HG02763 (cell line): ENCODE results near the gene SPNS2.

Experiments
- ATAC-seq: cut with Tn5 transposase; IDR thresholded peaks from one replicate; pipeline ENCODE4 v1.9.1; 2021; ENCODE audit warnings: mild to moderate bottlenecking, moderate library complexity; ENCODE audit not compliant: unreplicated experiment

The SPNS2 gene

GRCh38 chr17:4535667-4536258 lies 37.1 kb downstream of the SPNS2 start:
- no peak for ATAC-seq

DNA sequence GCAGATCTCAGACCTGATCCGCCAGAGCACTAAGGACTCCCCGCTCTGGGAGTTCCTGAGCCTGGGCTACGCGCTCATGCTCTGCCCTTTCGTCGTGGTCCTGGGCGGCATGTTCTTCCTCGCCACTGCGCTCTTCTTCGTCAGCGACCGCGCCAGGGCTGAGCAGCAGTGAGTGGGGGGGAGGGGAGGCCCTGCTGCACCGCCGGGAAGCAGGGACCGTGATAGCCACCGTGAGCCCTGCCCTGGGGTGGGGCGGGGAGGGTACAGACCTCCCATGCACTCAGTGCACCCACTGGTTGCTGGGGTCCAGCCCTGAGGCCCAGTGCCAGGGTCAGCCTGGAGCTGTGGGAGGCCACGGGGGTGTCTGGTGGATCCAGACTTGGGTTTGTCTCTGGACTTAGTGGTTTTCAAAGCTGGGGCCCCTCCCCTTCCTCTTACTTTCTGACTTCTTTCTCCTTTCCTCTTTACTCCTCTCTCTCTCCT lies 37.6 kb downstream of the SPNS2 start:
- ATAC-seq: no peak

- ATAC-seq: no peak
Measured at GRCh38 chr17:4536742-4537411, 38.2 kb downstream of the SPNS2 start.

GRCh38 chr17:4537451-4538235 lies 39.0 kb downstream of the SPNS2 start:
- no peak for ATAC-seq

DNA sequence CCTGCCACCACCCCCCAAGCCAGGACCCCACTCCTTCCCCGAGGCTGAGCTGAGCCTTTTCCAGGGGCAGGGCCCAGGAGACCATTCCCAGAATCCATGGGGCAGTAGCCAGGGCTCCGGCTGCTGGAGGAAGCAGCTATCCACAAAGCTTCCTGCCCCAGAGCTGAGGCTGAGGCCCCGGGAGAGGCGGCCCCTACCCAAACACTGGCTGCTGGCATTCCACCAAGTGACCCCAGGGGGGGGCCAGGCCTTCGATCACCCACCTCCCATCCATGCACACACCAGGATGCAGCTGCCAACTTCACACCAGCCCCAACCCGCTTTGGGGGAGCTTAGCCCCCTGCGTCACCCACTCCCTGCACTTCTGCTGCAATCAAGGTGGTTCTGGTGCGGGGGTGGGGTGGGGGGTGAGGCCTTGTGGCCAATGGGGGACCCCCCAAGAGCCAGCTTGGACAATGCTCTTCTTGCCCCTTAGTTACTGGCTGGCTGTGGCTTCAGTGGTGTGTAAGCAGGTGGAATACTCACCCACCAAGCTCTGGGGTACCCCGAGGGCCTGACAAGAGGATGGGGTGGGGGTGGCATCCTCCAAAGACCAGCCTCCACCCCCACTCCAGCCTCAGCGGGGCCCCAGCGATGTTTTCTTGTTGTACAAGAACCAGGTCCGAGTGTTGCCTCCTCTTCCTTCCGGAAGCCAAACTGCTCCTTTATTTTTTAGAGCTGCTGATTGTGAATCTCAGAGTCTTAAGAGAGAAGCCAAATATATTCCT lies 39.7 kb downstream of the SPNS2 start:
- no peak for ATAC-seq

DNA sequence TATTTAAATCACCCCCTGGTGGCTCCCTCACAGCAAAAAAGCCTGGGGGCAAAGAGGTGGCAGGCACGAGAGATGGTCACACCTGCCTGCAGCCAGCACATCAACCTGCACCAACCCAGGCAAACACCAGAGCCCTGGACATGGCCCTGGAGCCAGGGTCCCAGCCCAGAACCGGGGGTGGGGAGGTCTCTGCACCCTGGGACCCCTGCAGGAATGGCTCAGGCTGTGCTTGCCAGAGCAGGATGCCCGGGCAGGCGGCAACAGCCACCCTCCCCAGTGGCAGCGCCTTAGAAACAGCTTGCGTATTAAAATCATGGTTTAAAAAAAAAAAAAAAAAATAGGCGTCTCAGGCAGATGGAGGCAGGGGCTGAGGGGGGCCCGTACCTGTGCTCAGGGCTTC lies 40.3 kb downstream of the SPNS2 start:
- no peak for ATAC-seq

DNA sequence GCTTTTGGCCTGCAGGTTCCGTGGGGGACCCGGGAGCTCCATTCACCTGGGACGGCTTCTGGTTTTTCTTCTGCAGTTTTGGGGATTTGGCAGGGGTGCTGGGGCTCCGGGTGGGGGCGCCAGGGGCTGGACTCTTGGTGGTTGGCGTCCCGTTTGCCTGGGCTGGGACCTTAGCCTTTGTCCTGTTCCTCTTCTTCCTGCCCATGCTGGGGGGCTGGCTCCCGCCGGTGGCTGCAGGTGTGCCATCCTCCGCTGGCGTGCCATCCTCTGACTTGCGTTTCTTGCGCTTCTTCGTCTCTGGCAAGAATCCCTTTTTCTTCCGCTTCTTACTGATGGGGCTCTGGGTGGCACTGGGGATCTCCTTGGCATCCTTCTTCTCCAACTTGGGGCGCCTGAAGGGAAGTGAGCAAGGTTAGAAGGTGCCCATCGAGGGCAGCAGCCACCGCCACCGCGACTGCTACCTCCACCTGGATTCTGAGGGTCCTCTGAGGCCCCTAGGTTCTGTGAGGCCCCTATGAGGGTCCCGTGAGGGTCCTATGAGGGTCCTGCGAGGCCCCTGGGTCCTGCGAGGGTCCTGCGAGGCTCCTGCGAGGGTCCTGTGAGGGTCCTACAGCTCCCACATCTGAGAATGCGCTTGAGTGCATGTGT lies 41.0 kb downstream of the SPNS2 start:
- ATAC-seq: no peak

- no peak for ATAC-seq
Measured at GRCh38 chr17:4540224-4540651, 41.6 kb downstream of the SPNS2 start.

DNA sequence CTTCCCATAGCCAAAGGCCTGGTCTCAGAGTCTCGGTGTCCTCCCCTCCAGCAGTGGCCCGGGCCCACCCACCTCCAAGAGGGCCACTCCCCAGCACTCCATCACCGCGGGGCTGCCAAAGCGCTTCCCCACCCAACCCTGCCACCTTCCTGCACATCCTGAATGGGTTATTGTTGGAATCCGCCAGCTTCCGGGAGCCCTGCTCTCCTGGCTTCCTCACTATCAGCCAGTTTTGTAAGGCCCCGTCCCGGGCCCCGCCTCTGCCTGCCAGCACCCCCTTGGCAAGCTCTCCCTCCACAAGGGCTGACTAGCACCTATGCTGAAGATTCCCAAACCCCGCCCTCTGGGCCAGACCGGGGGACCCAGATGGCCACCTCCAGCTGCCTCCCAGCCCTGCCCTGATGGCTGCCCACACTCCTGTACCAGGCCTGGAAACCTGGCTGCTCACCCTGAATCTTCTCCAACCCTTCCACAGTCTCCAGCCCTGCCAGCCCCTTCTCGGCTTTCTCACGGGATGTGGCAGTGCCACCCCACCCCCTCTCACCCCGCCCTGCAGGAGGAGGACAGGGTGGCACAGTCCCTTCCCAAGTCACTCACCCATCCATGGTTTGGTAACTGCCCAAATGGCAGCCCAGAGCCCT lies 42.1 kb downstream of the SPNS2 start:
- no peak for ATAC-seq

DNA sequence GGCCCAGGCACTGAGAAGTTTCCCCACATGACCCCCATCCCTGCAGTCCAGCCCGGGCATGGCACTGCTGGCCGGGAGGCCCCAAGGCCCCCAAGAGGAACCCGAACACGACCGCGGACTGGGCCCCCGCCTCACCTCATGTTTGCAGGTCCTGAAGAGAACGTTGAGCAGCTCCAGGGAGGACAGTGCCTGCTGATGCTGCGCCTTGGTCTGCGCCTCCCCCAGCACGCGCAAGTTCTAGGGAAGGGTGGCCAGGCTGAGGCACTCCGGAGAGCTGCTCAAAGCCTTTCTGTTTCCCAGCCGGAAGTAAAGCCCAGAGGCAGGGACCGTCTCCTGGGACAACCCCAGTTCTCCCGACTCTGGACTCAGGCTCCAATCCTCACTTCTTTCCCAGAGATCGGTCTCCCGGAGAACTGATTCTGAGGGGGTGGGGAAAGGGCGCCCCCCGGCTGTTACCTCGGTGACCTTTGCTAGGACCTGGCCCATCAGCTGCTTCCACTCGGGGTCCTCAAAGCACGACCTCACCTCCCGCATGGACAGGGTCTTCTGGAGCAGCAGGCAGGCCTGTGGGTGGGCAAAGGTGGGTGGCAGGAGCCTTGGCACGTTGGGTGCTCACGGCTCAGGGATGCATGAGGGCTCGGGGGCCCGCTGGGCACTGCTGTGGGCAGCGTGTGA lies 42.8 kb downstream of the SPNS2 start:
- no peak for ATAC-seq

GRCh38 chr17:4542003-4542725 lies 43.5 kb downstream of the SPNS2 start:
- no peak for ATAC-seq

GRCh38 chr17:4542726-4543191 lies 44.1 kb downstream of the SPNS2 start:
- ATAC-seq: no peak

DNA sequence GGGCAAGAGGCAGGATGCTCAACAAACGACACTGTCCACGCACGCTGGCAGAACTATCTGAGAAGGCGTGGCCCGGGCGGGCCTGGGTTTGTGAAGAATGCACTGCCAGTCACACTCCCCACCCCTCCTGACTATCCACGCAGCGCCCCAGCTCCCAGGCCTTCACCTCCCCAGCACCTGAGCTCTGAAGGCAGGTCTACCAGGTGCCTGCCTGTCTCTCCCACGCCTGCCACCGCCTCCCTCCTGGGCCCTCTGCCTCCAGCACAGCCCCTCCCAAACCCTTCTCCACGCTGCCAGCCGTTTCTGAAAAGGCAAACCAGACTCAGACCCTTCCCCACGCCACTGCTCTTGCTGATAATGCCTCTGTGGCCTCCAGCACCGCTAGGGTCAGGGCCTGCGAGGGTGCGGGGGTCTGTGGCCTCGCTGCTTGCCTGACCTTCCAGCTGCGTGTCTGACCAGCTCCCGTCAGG lies 44.9 kb downstream of the SPNS2 start:
- no peak for ATAC-seq

- ATAC-seq: no peak
Measured at GRCh38 chr17:4544135-4544950, 45.7 kb downstream of the SPNS2 start.

DNA sequence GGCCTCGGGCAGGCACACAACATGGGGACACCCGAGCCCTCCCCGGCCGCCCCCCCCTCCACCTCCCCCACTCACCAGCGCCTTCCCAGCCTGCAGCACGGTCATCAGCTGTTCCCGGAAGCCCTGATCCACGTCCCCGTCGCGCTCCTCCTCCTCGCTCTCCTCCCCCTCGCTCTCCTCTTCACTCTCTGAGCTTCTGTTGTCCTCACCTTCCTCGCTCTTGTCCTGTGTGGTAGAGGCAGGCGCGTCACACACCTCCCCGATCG lies 46.2 kb downstream of the SPNS2 start:
- ATAC-seq: no peak

DNA sequence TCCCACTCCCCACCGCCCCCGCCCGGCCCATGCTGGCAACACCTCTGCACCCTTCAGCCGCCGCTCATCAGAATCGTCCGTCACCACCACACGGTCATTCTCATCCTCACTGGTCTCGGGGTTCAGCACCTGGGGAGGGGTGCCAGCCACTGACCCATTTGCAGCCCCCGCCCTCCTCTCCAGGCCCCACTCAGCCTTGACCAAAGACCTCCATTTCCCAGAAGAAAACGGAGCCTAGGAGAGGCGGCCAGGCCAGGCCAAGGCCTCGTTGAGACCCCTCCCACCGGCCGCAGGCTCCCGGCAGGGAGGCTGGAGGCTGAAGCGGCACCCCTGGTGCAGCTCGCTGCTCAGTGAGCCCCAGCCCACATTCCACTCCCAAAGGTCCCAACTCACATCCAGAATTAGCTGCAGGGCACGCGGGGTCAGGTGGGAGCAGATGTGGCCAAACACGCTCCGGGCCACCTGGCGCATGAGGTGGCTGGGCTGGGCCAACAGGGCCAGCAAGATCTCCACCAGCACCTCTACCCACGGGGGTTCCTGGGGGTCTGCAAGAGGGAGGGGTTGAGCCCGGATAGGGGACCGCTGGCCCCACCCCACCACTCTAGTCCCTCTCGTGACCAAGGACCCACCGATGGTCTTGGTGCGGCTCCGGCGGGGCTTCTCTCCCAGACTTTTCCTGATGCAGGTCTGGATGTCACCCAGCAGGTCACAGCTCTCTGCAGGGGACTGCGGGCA lies 46.7 kb downstream of the SPNS2 start:
- ATAC-seq: no peak

GRCh38 chr17:4547118-4547906 lies 48.6 kb downstream of the SPNS2 start:
- ATAC-seq: no peak
